GM12878 (cell line): ENCODE results near the gene CACNA2D2. TPM values are rescaled to one million over a fixed set of nuclear protein-coding genes. Genes with fewer than 3 reads are reported as not detected.

Experiments used
- ATAC-seq: fragments of 200-7000 bp; cut with Tn5 transposase; 3 replicates; pipeline ENCODE4 v1.9.1; 2020; ENCODE audit warnings: mild to moderate bottlenecking, moderate library complexity
- BruUV-seq: library from RNA; stranded (reverse); fragments of 400-500 nt; replicated peaks from 2 replicates; lab custom pipeline; 2021; lab: Mats Ljungman, UMichigan
- CTCF ChIA-PET: fragments of 300-600 bp; sonication (Branson Sonifier 250); formaldehyde crosslinking; extraction: SDS; loops from one replicate; lab custom pipeline; 2021; ENCODE audit warnings: inconsistent platforms; lab: Yijun Ruan, JAX
- POLR2A ChIA-PET: fragments of 350-600 bp; formaldehyde crosslinking; extraction: SDS; loops from one replicate; lab custom pipeline; 2021; ENCODE audit warnings: inconsistent platforms; lab: Charles Lee
- RAD21 ChIA-PET: fragments of 300-600 bp; sonication (Branson Sonifier 250); formaldehyde crosslinking; loops from one replicate; lab custom pipeline; 2023; ENCODE audit warnings: antibody characterized with exemption; ENCODE audit not compliant: unreplicated experiment; lab: Charles Lee
- SMC1A ChIA-PET: fragments of 300-600 bp; sonication (Branson Sonifier 250); formaldehyde crosslinking; loops from one replicate; lab custom pipeline; 2023; ENCODE audit not compliant: unreplicated experiment, uncharacterized antibody; lab: Charles Lee
- DNase-seq: peaks from one replicate; pipeline ENCODE4 v3.0.0-alpha.2; 2011; ENCODE audit warnings: low read depth, low spot score
- FAIRE-seq: peaks from 3 replicates; lab custom pipeline; 2011; peaks lifted over from hg19 to GRCh38; lab: Jason Lieb, UNC
- H2AFZ ChIP-seq: 2 replicates; pipeline ENCODE4 v1.6.0; 2011; ENCODE audit warnings: low read depth, low read length, control low read depth; ENCODE audit not compliant: control insufficient read depth
- H3K27ac ChIP-seq: 2 replicates; pipeline ENCODE4 v1.5.1; 2011; ENCODE audit warnings: control low read depth; ENCODE audit not compliant: control insufficient read depth, insufficient read depth
- H3K27me3 ChIP-seq, 2 experiments: replicated peaks in 1 of 2; 2 replicates each; pipeline versions ENCODE4 v1.6.0 to v1.6.1; 2011; ENCODE audit warnings: low read length in 1 of 2; ENCODE audit not compliant: control insufficient read depth in 2 of 2, insufficient read depth in 2 of 2
- H3K36me3 ChIP-seq, 2 experiments: 2 replicates each; pipeline ENCODE4 v1.5.1; 2011; ENCODE audit warnings: low read length in 1 of 2; ENCODE audit not compliant: control insufficient read depth in 2 of 2, insufficient read depth in 2 of 2
- H3K4me1 ChIP-seq: 2 replicates; pipeline ENCODE4 v1.6.1; 2011; ENCODE audit warnings: mild to moderate bottlenecking, low read length, moderate library complexity, mixed read lengths; ENCODE audit not compliant: control insufficient read depth, insufficient read depth
- H3K4me2 ChIP-seq: 2 replicates; pipeline ENCODE4 v1.6.0; 2011; ENCODE audit warnings: control low read depth; ENCODE audit not compliant: control insufficient read depth, insufficient read depth
- H3K4me3 ChIP-seq: fragments of 200-600 bp; sonication (generic); 2 replicates; pipeline ENCODE4 v1.5.1; 2016
- H3K79me2 ChIP-seq: 2 replicates; pipeline ENCODE4 v1.6.0; 2011; ENCODE audit warnings: low read length; ENCODE audit not compliant: control insufficient read depth, insufficient read depth
- H3K9ac ChIP-seq: 2 replicates; pipeline ENCODE4 v1.8.0; 2011; ENCODE audit warnings: low read length, control low read depth, mixed read lengths; ENCODE audit not compliant: control insufficient read depth, insufficient read depth
- H3K9me3 ChIP-seq: replicated peaks from 3 replicates; pipeline ENCODE4 v1.5.1; 2011; ENCODE audit warnings: mild to moderate bottlenecking, low read length; ENCODE audit not compliant: control insufficient read depth, insufficient read depth
- H4K20me1 ChIP-seq: 2 replicates; pipeline ENCODE4 v1.6.0; 2011; ENCODE audit not compliant: control insufficient read depth, insufficient read depth
- BRCA1 ChIP-seq: IDR thresholded peaks from 2 replicates; pipeline ENCODE4 v1.6.1; 2011; ENCODE audit warnings: low read depth, low read length, improper control_type of control experiment
- CHD2 ChIP-seq: IDR thresholded peaks from 2 replicates; pipeline ENCODE4 v1.6.1; 2011; ENCODE audit warnings: low read depth, low read length, improper control_type of control experiment, borderline replicate concordance
- CREM ChIP-seq: IDR thresholded peaks from 2 replicates; pipeline ENCODE4 v1.6.1; 2014; ENCODE audit warnings: antibody characterized with exemption, low read depth
- NR2C1 ChIP-seq: fragments of 450-650 bp; IDR thresholded peaks from 2 replicates; pipeline ENCODE4 v1.6.1; 2017; ENCODE audit warnings: antibody characterized with exemption, mild to moderate bottlenecking, moderate library complexity
- RBBP5 ChIP-seq: fragments of 200-600 bp; sonication (generic); conservative IDR thresholded peaks from 2 replicates; pipeline ENCODE4 v1.6.1; 2016
- ZBED1 ChIP-seq: IDR thresholded peaks from 2 replicates; pipeline ENCODE4 v1.6.1; 2016; ENCODE audit warnings: borderline replicate concordance
- ZNF384 ChIP-seq: IDR thresholded peaks from 2 replicates; pipeline ENCODE4 v1.6.1; 2012; ENCODE audit warnings: low read depth, mild to moderate bottlenecking, low read length, improper control_type of control experiment, borderline replicate concordance
- WGBS: methylation state at CpG from one replicate; pipeline ENCODE4 v1.1.6; 2016; ENCODE audit warnings: low lambda C conversion rate; ENCODE audit not compliant: insufficient replicate concordance, insufficient coverage; ENCODE audit errors: missing lambda C conversion rate; 5-methylcytosine and 5-hydroxymethylcytosine counted together
- in situ Hi-C: fragments of 300-500 bp; cut with MboI; formaldehyde crosslinking; loops from 9 replicates; pipeline ENCODE4 v1.14.3; 2018; ENCODE audit warnings: mixed read lengths
- intact Hi-C: fragments of 100-400 bp; cut with micrococcal nuclease; formaldehyde crosslinking; loops from one replicate; pipeline ENCODE4 v1.14.2; 2022; ENCODE audit not compliant: unreplicated experiment
- polyA plus RNA-seq, 11 experiments: library from polyadenylated mRNA; depleted of rRNA in 4 of 11; unstranded in 6 of 11; stranded (reverse) in 5 of 11; fragments of >200 nt; fragmentation: Nextera tagmentation in 4 of 11; fragmentation: Illumina TruSeq in 1 of 11; extraction: Ambion mirVana in 4 of 11; extraction: Trizol in 1 of 11; gene quantifications; 1 replicate in 1 of 11; 2 replicates in 10 of 11; pipeline versions ENCODE4 v1.2.1 to v1.2.3, GENCODE V29; 2011 to 2016; ENCODE audit warnings: inconsistent platforms in 2 of 11, missing spikeins in 2 of 11, low read depth in 1 of 11
- total RNA-seq, 4 experiments: library from RNA; depleted of rRNA in 3 of 4; stranded (reverse); fragments of >200 nt in 3 of 4; fragmentation: Illumina TruSeq in 1 of 4; extraction: Trizol in 1 of 4; gene quantifications; 2 replicates each; pipeline versions ENCODE4 v1.2.1 to v1.2.3, GENCODE V29; 2013 to 2021

The CACNA2D2 gene
- total and polyA plus RNA-seq, 10 of the 15 experiments (the other 5 are each of a cell fraction or from before 2014, with no cell fraction given), result 0.03 to 0.07 TPM; not detected in 8

GRCh38 chr3:50490424-50490823 lies 13.0 kb downstream of the CACNA2D2 start:
- no peak overlapping the region for H3K9ac ChIP-seq
- no peaks in the 10 kb centered on the region for H3K9me3 ChIP-seq
- peaks cover 0 to 1% of the 10 kb centered on the region in 2 experiments; a peak in 3 of 4 replicates for H3K27me3 ChIP-seq
- H3K4me2 ChIP-seq, result no peak overlapping the region
- H3K27ac ChIP-seq, result no peak overlapping the region
- in situ Hi-C loops, result no loop called here
- no peak for DNase-seq
- TF ChIP-seq CHD2, result no peak
- ChIA-PET POLR2A (no interaction called here), RAD21 (no interaction called here), CTCF (no interaction called here), SMC1A (no interaction called here)
- no peak for FAIRE-seq
- H3K36me3 ChIP-seq, result no peaks in the 10 kb centered on the region
- no peaks in the 10 kb centered on the region for H4K20me1 ChIP-seq
- intact Hi-C loops, result no loop called here
- H2AFZ ChIP-seq, result no peak overlapping the region
- BruUV-seq, result no TSS peak
- no peaks in the 10 kb centered on the region for H3K4me1 ChIP-seq
- ATAC-seq, result no peak
- no peaks in the 10 kb centered on the region for H3K79me2 ChIP-seq
- H3K4me3 ChIP-seq, result no peak overlapping the region
- 0% methylated on average over 1 of the region's 1 CpG for WGBS

GRCh38 chr3:50487181-50487580 lies 16.3 kb downstream of the CACNA2D2 start:
- 6% methylated on average over 6 of the region's 6 CpGs for WGBS
- peaks cover 0 to 1% of the 10 kb centered on the region in 2 experiments; a peak in 3 of 4 replicates for H3K27me3 ChIP-seq
- no peak overlapping the region for H3K27ac ChIP-seq
- H3K9ac ChIP-seq, result no peak overlapping the region
- ChIA-PET POLR2A (interaction anchor here (0.5 kb wide), 1 partner anchor 1707 kb away, joined by 3 read pairs; no protein-coding TSS in a partner anchor), SMC1A (no interaction called here), RAD21 (no interaction called here), CTCF (no interaction called here)
- no peak overlapping the region for H3K4me3 ChIP-seq
- TF ChIP-seq ZNF384, result no peak
- TF ChIP-seq ZBED1, result no peak
- TF ChIP-seq RBBP5, result no peak
- TF ChIP-seq BRCA1, result no peak
- TF ChIP-seq NR2C1, result no peak
- TF ChIP-seq CREM, result no peak
- H4K20me1 ChIP-seq, result no peaks in the 10 kb centered on the region
- ATAC-seq, result no peak
- no peaks in the 10 kb centered on the region for H3K9me3 ChIP-seq
- H2AFZ ChIP-seq, result no peak overlapping the region
- no peak overlapping the region for H3K4me2 ChIP-seq
- intact Hi-C loops (no loop called here), in situ Hi-C loops (no loop called here)
- no peaks in the 10 kb centered on the region for H3K36me3 ChIP-seq
- no peaks in the 10 kb centered on the region for H3K4me1 ChIP-seq
- BruUV-seq, result no TSS peak
- no peak for FAIRE-seq
- no peaks in the 10 kb centered on the region for H3K79me2 ChIP-seq
- DNase-seq, result no peak
